Loucy (cell line): ENCODE data around the gene FBRS.

ENCODE experiments used
- H2AFZ ChIP-seq: fragments of 200-600 bp; sonication (generic); 2 replicates; pipeline ENCODE4 v1.6.0; 2016; ENCODE audit warnings: antibody characterized with exemption, mild to moderate bottlenecking, low read length, moderate library complexity
- H3F3A ChIP-seq: fragments of 200-600 bp; 2 replicates; pipeline ENCODE4 v1.6.0; 2016; ENCODE audit warnings: antibody characterized with exemption, low read depth, mild to moderate bottlenecking
- H3K27me3 ChIP-seq: fragments of 200-600 bp; sonication (generic); 2 replicates; pipeline ENCODE4 v1.6.1; 2014; ENCODE audit warnings: low read length, mild to moderate bottlenecking; ENCODE audit not compliant: insufficient read depth, poor library complexity, severe bottlenecking
- H3K36me3 ChIP-seq: fragments of 200-600 bp; sonication (generic); 2 replicates; pipeline ENCODE4 v1.6.1; 2016; ENCODE audit warnings: low read length; ENCODE audit not compliant: insufficient read depth
- H3K4me1 ChIP-seq: fragments of 200-600 bp; sonication (generic); 2 replicates; pipeline ENCODE4 v1.5.1; 2014; ENCODE audit warnings: low read length, mild to moderate bottlenecking; ENCODE audit not compliant: insufficient read depth, poor library complexity, severe bottlenecking
- H3K4me2 ChIP-seq: fragments of 200-600 bp; sonication (generic); 2 replicates; pipeline ENCODE4 v1.6.0; 2014; ENCODE audit warnings: antibody characterized with exemption, low read length, low read depth, mild to moderate bottlenecking; ENCODE audit not compliant: poor library complexity, severe bottlenecking
- H3K4me3 ChIP-seq: fragments of 200-600 bp; sonication (generic); 2 replicates; pipeline ENCODE4 v1.5.1; 2014; ENCODE audit warnings: low read length, mild to moderate bottlenecking, mixed read lengths; ENCODE audit not compliant: poor library complexity, severe bottlenecking
- H3K79me2 ChIP-seq: fragments of 200-600 bp; sonication (generic); 2 replicates; pipeline ENCODE4 v1.6.1; 2014; ENCODE audit warnings: low read length; ENCODE audit not compliant: insufficient read depth
- H3K9ac ChIP-seq: fragments of 200-600 bp; sonication (generic); 2 replicates; pipeline ENCODE4 v1.6.0; 2014; ENCODE audit warnings: mild to moderate bottlenecking, low read depth, low read length, moderate library complexity; ENCODE audit not compliant: poor library complexity, severe bottlenecking
- H3K9me2 ChIP-seq: fragments of 200-600 bp; sonication (generic); replicated peaks from 2 replicates; pipeline ENCODE4 v1.6.1; 2016; ENCODE audit warnings: low read depth, low read length, mixed read lengths
- H3K9me3 ChIP-seq: fragments of 200-600 bp; sonication (generic); 2 replicates; pipeline ENCODE4 v1.6.1; 2014; ENCODE audit warnings: mild to moderate bottlenecking, antibody characterized with exemption, low read length, low read depth; ENCODE audit not compliant: insufficient read depth
- H4K20me1 ChIP-seq: fragments of 200-600 bp; sonication (generic); 2 replicates; pipeline ENCODE4 v1.6.0; 2014; ENCODE audit warnings: antibody characterized with exemption, low read length, mild to moderate bottlenecking; ENCODE audit not compliant: insufficient read depth, poor library complexity, severe bottlenecking
- EZH2phosphoT487 ChIP-seq: fragments of 200-600 bp; IDR thresholded peaks from 2 replicates; pipeline ENCODE4 v1.6.1; 2018; ENCODE audit warnings: antibody characterized with exemption, mild to moderate bottlenecking, moderate library complexity, borderline replicate concordance
- TF ChIP-seq, protein P1 (sequence below): fragments of 200-600 bp; sonication (generic); conservative IDR thresholded peaks from 2 replicates; pipeline ENCODE4 v1.5.1; 2014; ENCODE audit warnings: mild to moderate bottlenecking, antibody characterized with exemption, low read length

The FBRS gene

DNA sequence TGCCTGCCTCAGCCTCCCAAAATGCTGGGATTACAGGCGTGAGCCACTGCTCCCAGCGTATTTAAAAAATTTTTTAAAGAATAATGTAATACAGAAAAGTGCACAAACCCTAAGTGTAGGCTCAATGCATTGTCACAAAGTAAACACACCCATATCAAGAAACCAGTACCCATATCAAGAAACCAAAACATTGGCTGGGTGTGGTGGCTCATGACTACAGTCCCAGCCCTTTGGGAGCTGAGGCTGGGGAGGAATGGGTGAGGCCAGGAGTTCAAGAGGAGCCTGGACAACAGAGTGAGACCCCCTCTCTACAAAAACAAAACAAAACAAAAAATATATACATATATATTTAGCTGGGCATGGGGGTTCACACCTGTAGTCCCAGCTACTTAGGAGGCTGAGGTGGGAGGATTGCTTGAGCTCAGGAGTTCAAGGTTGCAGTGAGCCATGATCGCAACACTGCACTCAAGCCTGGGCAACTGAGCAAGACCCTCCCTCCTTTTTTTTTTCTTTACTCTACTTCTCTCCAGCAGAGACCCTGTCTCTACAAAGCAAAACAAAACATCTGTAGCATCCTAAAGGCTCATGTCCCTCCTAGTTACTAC, 16.8 kb upstream of the FBRS start:
- H3F3A ChIP-seq: no peaks in the 10 kb centered on the region
- H4K20me1 ChIP-seq: no peaks in the 10 kb centered on the region
- H3K36me3 ChIP-seq: no peaks in the 10 kb centered on the region
- TF ChIP-seq, protein P1, sequence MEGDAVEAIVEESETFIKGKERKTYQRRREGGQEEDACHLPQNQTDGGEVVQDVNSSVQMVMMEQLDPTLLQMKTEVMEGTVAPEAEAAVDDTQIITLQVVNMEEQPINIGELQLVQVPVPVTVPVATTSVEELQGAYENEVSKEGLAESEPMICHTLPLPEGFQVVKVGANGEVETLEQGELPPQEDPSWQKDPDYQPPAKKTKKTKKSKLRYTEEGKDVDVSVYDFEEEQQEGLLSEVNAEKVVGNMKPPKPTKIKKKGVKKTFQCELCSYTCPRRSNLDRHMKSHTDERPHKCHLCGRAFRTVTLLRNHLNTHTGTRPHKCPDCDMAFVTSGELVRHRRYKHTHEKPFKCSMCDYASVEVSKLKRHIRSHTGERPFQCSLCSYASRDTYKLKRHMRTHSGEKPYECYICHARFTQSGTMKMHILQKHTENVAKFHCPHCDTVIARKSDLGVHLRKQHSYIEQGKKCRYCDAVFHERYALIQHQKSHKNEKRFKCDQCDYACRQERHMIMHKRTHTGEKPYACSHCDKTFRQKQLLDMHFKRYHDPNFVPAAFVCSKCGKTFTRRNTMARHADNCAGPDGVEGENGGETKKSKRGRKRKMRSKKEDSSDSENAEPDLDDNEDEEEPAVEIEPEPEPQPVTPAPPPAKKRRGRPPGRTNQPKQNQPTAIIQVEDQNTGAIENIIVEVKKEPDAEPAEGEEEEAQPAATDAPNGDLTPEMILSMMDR: no peak
- no peak for TF ChIP-seq EZH2phosphoT487
- no peaks in the 10 kb centered on the region for H3K9me2 ChIP-seq
- no peaks in the 10 kb centered on the region for H3K9me3 ChIP-seq
- H3K4me3 ChIP-seq: no peak overlapping the region
- no peaks in the 10 kb centered on the region for H3K27me3 ChIP-seq
- H3K79me2 ChIP-seq: peaks cover 1% of the 10 kb centered on the region; the same call in 1 of the 2 replicates
- H3K4me1 ChIP-seq: no peaks in the 10 kb centered on the region
- H3K9ac ChIP-seq: no peak overlapping the region
- H2AFZ ChIP-seq: no peak overlapping the region
- H3K4me2 ChIP-seq: no peak overlapping the region

DNA sequence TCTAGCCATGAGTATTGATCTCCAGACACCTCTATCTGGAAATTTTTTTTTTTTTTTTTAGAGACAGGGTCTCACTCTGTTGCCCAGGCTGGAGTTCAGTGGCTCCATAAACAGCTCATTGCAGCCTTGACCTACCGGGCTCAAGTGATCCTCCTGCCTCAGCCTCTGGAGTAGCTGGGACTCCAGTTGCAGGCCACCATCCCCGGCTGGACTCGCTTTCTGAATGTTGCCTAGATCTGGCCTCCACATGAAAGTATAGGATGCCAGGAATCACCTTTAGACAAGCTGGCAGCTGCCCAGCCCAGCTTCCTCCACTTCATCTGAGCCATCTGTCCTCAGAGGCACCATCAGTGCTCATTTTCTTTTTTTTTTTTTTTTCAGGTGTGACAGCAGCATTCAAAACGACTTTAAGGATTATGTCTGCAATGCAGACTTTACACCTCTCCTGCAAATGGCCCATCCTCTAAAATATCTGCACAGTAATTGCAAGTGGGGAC, 13.8 kb upstream of the FBRS start:
- H3K4me3 ChIP-seq: no peak overlapping the region
- H2AFZ ChIP-seq: no peak overlapping the region
- H3K4me2 ChIP-seq: no peak overlapping the region
- H3K27me3 ChIP-seq: no peaks in the 10 kb centered on the region
- TF ChIP-seq EZH2phosphoT487: no peak
- TF ChIP-seq, protein P1: no peak
- H3K4me1 ChIP-seq: peaks cover 2% of the 10 kb centered on the region
- H3K36me3 ChIP-seq: no peaks in the 10 kb centered on the region
- no peak overlapping the region for H3K9ac ChIP-seq
- H3K79me2 ChIP-seq: no peaks in the 10 kb centered on the region
- no peaks in the 10 kb centered on the region for H4K20me1 ChIP-seq
- H3K9me2 ChIP-seq: no peaks in the 10 kb centered on the region
- no peaks in the 10 kb centered on the region for H3K9me3 ChIP-seq
- H3F3A ChIP-seq: no peaks in the 10 kb centered on the region

DNA sequence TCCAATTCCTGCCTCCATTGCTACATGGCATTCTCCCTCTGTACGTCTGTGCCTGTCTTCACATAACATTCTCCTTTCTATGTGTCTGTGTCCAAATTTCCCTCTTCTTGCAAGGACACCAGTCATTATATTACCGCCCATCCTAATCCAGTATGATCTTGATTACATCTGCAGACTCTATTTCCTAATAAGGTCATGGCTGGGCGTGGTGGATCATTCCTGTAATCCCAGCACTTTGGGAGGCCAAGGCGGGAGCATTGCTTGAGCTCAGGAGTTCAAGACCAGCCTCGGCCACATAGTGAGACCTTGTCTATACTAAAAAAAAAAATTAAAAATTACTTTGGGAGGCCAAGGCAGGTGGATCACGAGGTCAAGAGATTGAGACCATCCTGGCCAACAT, 12.5 kb upstream of the FBRS start:
- Histone ChIP-seq H3K79me2 (no peaks in the 10 kb centered on the region), H3K4me1 (peaks cover 10% of the 10 kb centered on the region), H3K9me2 (no peaks in the 10 kb centered on the region), H3K27me3 (no peaks in the 10 kb centered on the region), H4K20me1 (no peaks in the 10 kb centered on the region), H3K9me3 (no peaks in the 10 kb centered on the region), H3K4me2 (no peak overlapping the region), H3K9ac (no peak overlapping the region), H3K36me3 (no peaks in the 10 kb centered on the region), H3F3A (no peaks in the 10 kb centered on the region), H2AFZ (no peak overlapping the region), H3K4me3 (no peak overlapping the region)
- no peak for TF ChIP-seq EZH2phosphoT487
- TF ChIP-seq, protein P1: no peak
